GM12801 (cell line): ENCODE results near the gene TESMIN.

Source experiments
- TF ChIP-seq, protein P1 (sequence below): IDR thresholded peaks from one replicate; pipeline ENCODE4 v1.5.1; 2011; ENCODE audit warnings: control low read depth; ENCODE audit not compliant: insufficient read length; ENCODE audit errors: extremely low read depth

The TESMIN gene

DNA sequence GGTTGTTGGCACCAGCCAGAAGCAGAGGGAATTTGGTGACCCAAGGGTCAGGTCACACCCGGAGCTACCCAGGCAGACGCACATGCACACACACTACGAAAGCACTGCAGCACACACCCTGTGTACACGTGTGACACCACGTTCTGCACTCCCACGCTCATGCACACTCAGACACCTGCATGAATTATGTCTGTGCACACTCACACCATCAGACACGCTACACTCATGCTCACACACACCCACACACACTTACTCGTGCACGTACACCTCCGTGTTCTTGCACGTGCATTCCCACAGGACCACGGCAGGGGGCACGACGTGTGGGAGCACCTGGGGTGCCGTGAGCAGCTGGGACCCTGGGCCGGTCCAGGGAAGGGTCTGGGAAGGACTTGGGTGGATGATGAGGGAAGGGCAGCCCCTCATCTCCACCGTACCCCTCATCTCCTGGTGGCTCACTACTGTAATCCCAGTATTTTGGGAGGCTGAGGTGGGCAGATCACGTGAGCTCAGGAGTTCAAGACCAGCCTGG lies 87.8 kb downstream of the TESMIN start:
- TF ChIP-seq, protein P1, sequence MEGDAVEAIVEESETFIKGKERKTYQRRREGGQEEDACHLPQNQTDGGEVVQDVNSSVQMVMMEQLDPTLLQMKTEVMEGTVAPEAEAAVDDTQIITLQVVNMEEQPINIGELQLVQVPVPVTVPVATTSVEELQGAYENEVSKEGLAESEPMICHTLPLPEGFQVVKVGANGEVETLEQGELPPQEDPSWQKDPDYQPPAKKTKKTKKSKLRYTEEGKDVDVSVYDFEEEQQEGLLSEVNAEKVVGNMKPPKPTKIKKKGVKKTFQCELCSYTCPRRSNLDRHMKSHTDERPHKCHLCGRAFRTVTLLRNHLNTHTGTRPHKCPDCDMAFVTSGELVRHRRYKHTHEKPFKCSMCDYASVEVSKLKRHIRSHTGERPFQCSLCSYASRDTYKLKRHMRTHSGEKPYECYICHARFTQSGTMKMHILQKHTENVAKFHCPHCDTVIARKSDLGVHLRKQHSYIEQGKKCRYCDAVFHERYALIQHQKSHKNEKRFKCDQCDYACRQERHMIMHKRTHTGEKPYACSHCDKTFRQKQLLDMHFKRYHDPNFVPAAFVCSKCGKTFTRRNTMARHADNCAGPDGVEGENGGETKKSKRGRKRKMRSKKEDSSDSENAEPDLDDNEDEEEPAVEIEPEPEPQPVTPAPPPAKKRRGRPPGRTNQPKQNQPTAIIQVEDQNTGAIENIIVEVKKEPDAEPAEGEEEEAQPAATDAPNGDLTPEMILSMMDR: no peak

DNA sequence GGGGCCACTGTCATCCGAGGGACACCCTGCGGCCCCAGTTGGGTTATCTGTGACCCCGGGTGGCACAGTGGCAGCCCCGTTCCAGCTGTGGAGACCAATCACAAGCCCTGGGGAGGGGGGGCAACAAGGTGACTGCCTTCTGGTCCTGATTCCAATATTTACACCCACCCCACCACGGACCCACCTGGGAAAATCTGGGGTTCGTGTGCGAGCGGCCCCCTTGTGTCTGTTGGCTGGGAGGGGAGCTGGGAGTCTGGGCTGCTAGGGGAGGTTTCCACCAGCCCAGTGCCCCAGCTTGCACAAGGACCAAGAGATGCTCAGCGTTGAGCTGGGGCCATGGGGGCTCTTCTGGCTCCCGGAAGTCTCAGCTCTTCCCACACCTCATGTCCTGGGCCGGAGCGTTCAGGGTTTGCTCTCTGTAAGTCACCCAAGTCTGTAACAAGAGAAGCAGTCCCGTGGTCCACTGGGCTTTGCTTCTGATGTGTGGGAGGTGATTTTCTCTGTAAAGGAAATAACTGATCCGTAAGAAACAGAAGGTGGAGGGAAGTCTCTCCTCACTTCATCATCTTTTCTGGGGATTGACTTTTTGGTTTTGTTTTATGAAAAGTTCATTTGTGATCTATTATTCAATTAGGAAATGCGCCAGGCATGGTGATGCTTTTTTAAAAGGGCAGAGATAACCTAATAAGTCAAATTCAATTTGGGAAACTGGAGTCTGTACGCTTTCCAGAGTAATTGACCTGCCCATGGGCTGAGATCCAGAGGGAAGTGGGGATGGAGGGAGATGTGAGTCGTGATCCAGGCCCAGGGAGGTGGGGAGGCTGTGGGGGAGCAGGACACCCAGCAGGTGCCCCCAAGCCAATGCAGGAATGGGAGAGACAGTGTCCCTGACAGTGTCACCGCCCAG lies 89.4 kb downstream of the TESMIN start:
- TF ChIP-seq, protein P1: no peak

DNA sequence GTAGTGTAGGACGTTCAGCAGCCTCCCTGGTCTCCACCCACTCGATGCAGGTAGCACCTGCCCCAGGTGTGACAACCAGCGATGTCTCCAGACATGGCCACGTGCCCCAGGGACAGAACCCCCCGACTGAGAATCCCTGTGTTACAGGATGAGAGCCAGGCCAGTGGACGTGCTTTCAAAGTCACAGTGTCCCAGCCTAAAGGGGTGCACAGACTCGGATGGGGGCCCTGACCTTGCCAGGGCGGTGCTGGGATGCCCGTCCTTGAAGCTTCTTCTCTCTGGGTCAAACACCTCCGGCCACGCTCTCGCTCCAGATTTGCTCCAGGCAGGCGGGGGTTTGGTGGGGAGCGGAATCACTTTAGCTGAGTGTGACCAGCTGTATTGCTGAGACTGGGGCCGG lies 90.3 kb downstream of the TESMIN start:
- TF ChIP-seq, protein P1: no peak

DNA sequence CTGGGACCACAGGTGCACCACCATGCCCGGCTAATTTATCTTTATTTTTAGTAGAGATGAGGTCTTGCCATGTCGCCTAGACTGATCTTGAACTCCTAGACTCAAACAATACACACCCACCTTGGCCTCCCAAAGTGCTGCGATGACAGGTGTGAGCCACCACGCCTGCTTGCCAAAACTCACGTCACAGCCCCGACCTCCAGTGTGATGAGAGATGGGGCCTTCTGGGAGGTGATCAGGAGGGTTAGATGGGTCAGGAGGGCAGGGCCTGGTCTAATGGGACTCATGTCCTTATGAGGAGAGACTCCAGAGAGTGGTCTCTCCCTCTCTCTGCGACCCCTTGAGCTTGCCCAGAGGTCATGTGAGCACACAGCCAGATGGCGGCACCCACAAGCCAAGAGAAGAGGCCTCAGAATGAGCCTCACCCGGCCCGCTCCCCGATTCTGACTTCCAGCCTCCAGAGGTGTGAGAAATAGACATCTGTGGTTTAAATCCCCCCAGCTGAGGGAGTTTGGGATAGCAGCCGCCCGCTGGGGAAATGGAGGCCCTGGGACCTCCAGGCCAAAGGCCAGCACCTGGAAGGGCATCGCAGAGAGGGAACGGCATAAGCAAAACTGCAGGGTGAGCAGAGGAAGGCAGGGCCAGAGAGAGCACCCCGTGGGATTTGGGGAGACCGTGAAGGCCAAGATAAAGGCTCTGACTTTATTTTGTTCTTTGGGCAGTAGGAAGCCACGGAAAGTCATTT lies 91.1 kb downstream of the TESMIN start:
- TF ChIP-seq, protein P1: no peak

DNA sequence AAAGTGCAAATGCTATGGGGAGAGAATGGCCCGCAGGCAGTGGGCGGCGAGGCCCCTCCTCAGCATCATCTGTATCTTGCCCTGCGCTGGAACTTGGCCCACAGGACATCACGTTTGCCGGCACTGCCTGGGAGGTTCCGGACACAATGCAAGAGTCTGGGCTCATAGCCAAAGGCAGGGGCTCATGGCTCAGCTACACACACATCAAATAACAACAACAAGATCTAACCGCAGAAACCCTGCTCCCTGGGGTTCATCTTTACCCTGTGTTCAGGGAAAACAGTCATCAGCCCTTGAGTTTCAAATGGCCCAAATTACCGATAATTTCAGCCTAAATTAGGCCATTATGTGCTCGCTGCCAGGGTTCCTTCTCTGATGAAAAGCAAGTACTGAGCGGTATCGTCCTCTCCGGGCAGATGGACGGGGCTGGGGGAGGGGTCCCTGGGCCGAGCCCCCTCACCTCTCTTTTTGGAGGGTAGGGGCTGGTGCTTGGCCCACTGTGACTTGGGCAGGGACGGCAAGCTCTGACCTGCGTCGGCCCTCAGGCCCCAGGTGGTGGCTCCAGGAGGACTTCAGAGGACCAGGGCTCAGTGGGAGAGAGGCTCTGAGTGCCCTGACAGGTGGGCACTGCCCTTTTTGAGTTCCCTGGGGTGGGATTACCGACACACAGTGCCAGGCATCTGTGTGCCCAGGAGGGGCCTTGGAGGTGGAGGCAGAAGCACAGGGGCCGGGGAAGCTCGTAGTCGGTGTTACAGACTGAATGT lies 92.0 kb downstream of the TESMIN start:
- TF ChIP-seq, protein P1: no peak

DNA sequence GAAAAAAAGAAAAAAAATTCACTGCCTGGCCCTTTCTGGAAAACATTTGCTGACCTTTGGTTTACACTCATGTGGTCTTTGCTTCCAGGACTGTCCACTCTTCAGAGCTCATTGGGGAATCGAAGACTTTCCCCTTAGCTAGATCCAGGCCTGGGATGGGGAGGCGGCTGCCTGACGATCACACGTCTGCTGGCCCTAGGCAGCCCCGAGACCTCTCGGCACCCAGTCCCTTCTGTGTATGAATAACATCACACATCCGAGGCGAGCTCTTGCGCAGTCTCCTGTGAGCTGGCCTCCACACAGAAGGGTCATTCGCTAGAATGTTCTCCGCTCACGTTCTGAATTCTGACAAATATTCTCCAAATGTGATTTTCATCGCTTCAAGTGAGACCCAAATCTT lies 92.7 kb downstream of the TESMIN start:
- TF ChIP-seq, protein P1: no peak

DNA sequence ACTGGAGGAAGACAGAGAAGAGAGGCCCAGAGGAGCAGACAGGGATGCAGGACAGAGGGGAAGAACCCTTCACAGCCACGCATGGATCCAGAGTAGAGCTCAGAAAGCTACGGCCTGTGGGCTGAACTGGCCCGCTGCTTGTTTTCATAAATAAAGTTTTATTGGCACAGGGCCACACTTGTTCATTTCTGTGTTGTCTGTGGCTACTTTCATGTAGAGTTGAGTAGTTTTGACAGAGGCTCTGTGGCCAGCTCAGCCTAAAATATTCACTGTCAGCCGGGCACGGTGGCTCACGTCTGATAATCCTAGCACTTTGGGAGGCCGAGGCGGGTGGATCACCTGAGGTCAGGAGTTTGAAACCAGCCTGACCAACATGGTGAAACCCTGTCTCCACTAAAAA lies 93.2 kb downstream of the TESMIN start:
- TF ChIP-seq, protein P1: no peak
